Measurements from ENCODE around the gene KIAA1755. TPM values are rescaled to one million over a fixed set of nuclear protein-coding genes. Genes with fewer than 3 reads are reported as not detected.

The KIAA1755 gene, protein sequence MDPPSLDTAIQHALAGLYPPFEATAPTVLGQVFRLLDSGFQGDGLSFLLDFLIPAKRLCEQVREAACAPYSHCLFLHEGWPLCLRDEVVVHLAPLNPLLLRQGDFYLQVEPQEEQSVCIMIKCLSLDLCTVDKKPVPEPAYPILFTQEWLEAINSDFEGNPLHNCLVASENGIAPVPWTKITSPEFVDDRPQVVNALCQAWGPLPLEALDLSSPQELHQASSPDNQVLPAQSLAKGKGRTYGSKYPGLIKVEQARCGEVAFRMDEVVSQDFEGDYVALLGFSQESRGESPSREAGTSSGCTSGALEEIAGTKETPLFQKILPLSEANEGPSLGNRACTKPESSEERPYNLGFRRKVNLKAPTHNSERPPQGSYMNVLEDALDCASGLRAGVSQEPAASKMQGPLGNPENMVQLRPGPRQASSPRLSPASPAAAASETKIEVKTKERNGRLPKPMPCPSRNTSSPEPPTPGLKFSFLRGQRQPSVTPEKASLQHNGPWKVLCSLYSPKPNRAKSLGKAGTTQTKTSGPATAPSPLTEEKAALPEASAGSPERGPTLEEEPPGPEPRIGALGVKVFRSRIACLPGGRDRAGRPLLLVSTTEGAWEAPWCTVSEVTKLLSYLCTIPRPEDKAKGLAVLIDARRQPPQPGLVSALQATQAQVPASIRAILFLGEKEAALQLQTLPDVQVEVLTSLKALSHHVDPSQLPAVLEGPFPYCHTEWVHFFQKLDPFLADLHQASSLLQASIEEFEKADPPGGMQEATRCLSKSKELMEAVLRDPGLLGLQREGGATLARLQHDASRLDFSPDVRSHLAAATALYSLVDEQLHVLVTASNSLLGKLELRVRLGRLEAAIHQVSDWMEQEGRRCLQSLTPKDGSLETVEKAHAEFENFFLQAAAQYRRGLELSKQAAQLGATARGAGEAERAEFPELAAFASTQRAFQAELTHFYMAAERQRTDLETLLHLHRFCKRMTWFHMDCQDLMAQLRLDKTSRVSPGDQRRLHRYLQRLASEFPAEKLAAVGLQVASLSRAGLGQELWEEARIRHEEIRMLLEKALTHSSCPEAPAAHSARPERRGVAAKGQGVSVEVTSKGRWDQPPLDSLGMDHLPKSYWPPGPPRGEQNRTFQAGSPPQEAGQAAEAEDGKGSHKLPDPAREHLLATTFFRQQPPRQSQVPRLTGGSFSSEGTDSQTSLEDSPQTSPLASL
- total RNA-seq = not detected

DNA sequence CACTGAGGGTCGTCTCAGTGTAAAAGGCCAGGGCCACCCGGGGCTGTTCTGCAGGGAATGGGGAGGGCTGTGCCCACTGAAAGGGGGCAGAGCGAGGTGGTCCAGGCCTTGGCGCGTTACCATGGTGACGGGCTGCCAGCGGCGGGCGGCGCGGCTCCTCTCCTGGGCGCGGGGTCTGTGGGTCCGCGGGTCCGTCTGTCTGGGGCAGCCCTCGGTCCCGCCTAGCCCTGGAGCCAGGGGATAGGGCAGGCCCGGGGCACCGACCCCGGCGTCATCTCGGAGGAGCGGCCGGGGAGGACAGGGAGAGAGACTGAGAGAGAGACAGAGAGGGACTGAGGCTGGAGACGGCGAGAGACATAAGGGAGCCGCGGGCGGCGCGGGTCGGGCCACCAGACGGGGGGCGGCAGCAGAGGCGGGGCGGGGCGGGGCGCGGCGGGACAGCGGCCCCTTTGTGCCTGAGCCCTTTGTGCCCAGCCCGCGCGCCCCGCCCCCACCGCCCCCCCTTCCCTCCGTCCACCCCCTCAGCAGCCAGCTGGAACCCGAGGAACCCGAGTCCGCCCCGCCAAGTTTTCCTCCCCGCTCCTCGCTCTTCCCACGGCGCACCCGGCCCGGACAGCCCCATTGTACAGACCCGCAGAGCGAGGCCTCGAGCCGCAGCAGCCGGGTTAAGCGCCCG is at the start of gene KIAA1755:
Gene KIAA1755 (minus strand): TSS at position 358 of the 676 bp plus-strand sequence. CDS start 235 bp downstream, at position 123.
- intact Hi-C loops (cut with DNase I, micrococcal nuclease) = no loop called here
- DNase-seq = no peak
- H3K36me3 Mint-ChIP-seq (ENCODE audit: low read depth) = no peaks in the 10 kb centered on the region
- no peak within 1 kb of the TSS for H3K27ac Mint-ChIP-seq
- no peak for ATAC-seq
- H3K4me1 Mint-ChIP-seq = peaks cover 4% of the 10 kb centered on the region
- ChIA-PET POLR2A (no interaction called here), CTCF (no interaction called here)
- H3K4me3 Mint-ChIP-seq = no peak within 1 kb of the TSS
- peaks cover 41% of the 10 kb centered on the region for H3K27me3 Mint-ChIP-seq
- H3K9me3 Mint-ChIP-seq (ENCODE audit: low read depth) = no peaks in the 10 kb centered on the region

DNA sequence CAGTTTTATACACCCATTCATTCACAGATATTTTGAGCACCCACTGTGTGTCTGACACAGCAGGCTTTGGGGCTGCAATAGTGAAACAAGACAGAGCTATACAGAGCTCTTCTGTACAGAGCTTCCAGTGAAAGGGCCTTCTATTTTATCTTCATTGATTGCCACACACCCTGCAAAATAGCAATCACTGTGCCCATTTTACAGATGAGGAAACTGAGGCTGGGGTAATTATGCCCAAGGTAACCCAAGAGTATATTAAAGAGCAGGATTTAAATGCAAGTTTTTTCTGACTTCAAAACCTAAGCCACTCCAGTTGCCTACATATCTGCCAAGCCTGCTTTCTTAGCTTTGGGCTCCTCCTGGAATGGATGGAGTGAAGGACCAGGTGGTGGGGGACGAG is 47.9 kb upstream of the KIAA1755 start:
- Mint-ChIP-seq H3K27ac (no peak overlapping the region), H3K4me3 (no peak overlapping the region), H3K36me3 (ENCODE audit: low read depth) (no peaks in the 10 kb centered on the region), H3K4me1 (peaks cover 9% of the 10 kb centered on the region), H3K27me3 (peaks cover 29% of the 10 kb centered on the region), H3K9me3 (ENCODE audit: low read depth) (no peaks in the 10 kb centered on the region)
- DNase-seq (no peak), ATAC-seq (no peak)
- intact Hi-C loops (cut with DNase I, micrococcal nuclease) = no loop called here
- CTCF ChIA-PET = interaction anchor here (0.6 to 0.8 kb wide), 2 partner anchors 34 to 74 kb away, joined by 3 to 4 read pairs; no protein-coding TSS in a partner anchor
- POLR2A ChIA-PET = no interaction called here

DNA sequence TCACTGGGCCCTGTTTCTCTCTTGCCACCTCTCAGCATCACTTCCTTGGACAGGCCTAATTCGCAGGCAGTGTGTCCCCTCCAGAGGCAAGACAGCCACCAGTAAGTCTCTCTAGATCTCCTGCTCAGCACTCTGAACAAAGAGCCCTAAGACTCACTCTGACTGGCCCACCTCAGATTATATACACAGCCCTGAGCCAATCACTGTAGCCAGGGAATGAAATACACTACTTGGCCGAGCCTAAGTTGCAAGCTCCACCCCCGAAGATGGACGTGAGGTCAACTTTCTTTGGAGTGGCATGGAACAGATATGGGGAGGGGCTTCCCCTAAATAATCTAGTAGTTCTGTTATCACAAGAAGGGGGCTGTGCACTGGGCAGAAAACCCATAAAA is 47.5 kb upstream of the KIAA1755 start:
- Mint-ChIP-seq H3K4me3 (no peak overlapping the region), H3K9me3 (ENCODE audit: low read depth) (no peaks in the 10 kb centered on the region), H3K4me1 (peaks cover 13% of the 10 kb centered on the region), H3K36me3 (ENCODE audit: low read depth) (no peaks in the 10 kb centered on the region), H3K27ac (no peak overlapping the region), H3K27me3 (peaks cover 33% of the 10 kb centered on the region)
- ChIA-PET CTCF (interaction anchor here (0.6 to 0.8 kb wide), 2 partner anchors 35 to 75 kb away, joined by 3 to 4 read pairs; no protein-coding TSS in a partner anchor), POLR2A (no interaction called here)
- ATAC-seq = no peak
- intact Hi-C loops (cut with DNase I, micrococcal nuclease) = no loop called here
- no peak for DNase-seq

DNA sequence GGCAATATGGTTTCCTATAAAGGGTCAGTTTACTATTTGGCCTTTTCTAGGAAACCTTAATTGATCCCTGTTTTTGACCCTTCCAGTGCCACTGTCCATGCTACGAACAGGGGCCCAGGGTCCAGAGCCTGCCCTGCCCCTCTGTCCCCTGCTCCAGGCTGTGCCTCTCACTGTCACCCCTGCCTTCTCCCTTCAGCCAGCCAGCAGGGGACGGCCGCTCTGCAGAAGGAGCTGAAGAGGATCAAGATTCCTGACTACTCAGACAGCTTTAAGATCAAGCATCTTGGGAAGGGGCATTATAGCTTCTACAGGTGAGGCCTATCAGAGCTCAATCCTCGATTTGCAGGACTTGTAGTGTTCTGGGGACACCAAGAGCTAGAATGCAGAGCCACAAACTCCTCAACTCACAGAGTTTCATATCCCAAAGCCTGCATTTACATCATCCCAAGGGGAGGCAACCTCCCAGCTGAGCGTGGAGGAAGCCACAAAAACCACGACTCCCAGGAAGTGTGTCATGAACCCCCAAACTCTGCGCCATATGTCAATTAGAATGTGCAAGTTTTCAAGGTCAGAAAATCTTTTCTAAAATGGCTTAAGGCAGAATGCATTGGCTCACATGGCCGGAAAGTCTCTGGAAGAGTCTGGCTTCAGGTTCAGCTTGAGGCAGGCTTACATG is 47.0 kb upstream of the KIAA1755 start:
- ChIA-PET POLR2A (no interaction called here), CTCF (interaction anchor here (0.6 kb wide), 1 partner anchor 35 kb away, joined by 4 read pairs; no protein-coding TSS in a partner anchor)
- H3K9me3 Mint-ChIP-seq (ENCODE audit: low read depth) = no peaks in the 10 kb centered on the region
- H3K4me3 Mint-ChIP-seq = no peak overlapping the region
- ATAC-seq (no peak), DNase-seq (no peak)
- intact Hi-C loops (cut with DNase I, micrococcal nuclease) = no loop called here
- peaks cover 14% of the 10 kb centered on the region for H3K4me1 Mint-ChIP-seq
- no peak overlapping the region for H3K27ac Mint-ChIP-seq
- H3K36me3 Mint-ChIP-seq (ENCODE audit: low read depth) = no peaks in the 10 kb centered on the region
- H3K27me3 Mint-ChIP-seq = peaks cover 37% of the 10 kb centered on the region

DNA sequence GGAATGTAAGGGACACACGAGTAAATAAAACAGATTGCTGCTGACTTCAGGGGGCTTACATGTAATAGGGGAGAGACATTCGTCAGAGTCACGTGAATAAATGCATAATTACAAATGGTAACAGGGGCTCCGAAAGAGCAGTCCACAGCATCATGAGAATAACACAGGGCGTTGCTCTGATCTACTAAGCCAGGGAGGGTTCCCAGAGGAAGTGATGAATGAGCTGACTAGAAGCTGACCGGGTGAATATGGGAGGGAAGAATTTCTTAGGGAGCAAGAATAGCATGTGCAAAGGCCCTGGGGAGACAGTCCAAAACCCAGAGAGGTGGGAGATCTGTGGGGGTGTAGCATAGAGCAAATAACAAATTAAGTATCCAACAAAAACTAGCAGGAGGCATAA is 45.8 kb upstream of the KIAA1755 start:
- ATAC-seq (no peak), DNase-seq (no peak)
- ChIA-PET CTCF (interaction anchor here (0.6 kb wide), 1 partner anchor 43 kb away, joined by 3 read pairs; no protein-coding TSS in a partner anchor), POLR2A (no interaction called here)
- Mint-ChIP-seq H3K27me3 (peaks cover 40% of the 10 kb centered on the region), H3K27ac (no peak overlapping the region), H3K4me1 (peaks cover 14% of the 10 kb centered on the region), H3K9me3 (ENCODE audit: low read depth) (no peaks in the 10 kb centered on the region), H3K36me3 (ENCODE audit: low read depth) (no peaks in the 10 kb centered on the region), H3K4me3 (no peak overlapping the region)
- intact Hi-C loops (cut with DNase I, micrococcal nuclease) = no loop called here

DNA sequence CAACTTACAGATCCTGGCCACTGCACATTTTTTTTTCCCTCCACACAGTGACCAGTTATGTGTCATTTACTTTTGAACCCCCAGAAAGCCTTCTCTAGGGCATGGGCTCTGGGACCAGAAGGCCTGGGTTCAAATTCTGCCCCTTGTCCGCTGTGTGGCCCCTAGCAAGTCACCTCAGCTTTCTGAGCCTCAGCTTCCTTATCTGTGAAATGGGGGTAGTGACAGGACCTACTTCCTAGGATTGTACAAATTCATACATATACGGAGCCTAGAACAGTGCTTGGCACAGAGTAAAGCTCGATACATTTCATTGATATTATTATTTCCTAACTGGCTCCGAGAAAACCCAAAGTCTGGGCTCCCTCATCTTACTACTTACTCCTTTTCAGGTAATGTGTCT is 45.0 kb upstream of the KIAA1755 start:
- CTCF ChIA-PET = interaction anchor here (0.6 kb wide), 1 partner anchor 928 kb away, joined by 3 read pairs; no protein-coding TSS in a partner anchor
- peaks cover 40% of the 10 kb centered on the region for H3K27me3 Mint-ChIP-seq

DNA sequence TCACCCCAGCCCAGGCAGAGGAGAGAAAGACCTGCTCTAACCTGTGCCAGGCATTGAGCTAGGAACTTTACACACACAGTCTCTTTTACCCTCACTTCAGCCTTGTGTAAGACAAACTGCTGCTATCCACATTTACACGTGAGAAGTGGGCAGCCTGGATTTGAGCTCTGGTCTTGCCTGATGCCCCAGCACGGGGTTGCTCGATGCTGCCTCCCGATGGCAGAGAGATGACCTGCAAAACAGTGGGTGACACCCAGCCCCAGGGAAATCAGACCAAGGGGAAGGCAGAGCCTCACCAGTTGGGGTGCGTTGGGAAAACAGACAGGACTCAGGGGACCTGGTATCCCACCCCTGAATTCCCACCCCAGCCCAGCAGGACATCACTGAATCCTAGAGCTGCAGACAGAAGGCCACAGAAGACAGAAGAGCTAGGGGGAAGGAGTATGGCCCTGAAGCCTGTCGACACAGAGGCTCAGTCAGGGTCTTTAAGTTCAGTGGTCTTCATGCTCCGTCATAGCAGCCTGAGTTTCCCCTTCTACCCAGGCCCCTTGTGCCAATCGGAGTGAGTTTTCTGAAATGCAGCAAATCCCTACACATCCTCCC is 44.4 kb upstream of the KIAA1755 start:
- CTCF ChIA-PET = interaction anchor here (0.6 to 1.3 kb wide), 2 partner anchors 19 to 927 kb away, joined by 3 read pairs; no protein-coding TSS in a partner anchor
- intact Hi-C loops (cut with DNase I, micrococcal nuclease) = no loop called here

More for the DNA sequence above, 45.0 kb upstream of the KIAA1755 start:
- POLR2A ChIA-PET = no interaction called here
- Mint-ChIP-seq H3K9me3 (ENCODE audit: low read depth) (no peaks in the 10 kb centered on the region), H3K27ac (no peak overlapping the region), H3K4me3 (no peak overlapping the region), H3K36me3 (ENCODE audit: low read depth) (no peaks in the 10 kb centered on the region), H3K4me1 (peaks cover 14% of the 10 kb centered on the region)
- DNase-seq (no peak), ATAC-seq (no peak)
- intact Hi-C loops (cut with DNase I, micrococcal nuclease) = no loop called here

DNA sequence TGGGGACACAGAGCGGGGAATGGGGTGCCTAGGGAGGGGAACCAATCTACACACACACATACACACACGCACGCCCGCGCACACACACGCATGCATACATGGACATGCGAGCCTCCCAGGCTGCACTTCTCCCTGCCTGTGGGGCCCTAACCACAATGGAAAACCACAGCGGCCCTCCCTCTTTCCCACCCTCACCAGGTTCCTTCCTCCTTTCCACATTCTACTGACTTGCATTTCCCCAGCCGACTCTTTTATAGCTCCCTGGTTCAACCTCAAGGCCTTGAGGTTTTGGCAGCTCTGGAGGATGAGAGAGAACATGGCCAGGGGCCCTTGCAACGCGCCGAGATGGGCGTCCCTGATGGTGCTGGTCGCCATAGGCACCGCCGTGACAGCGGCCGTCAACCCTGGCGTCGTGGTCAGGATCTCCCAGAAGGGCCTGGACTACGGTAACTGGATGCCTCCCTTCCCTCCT is 43.4 kb upstream of the KIAA1755 start, which contains the start of gene BPI:
Gene BPI (plus strand): TSS at position 249 of the 472 bp plus-strand sequence. CDS start 68 bp downstream, at position 317.
- Mint-ChIP-seq H3K4me1 (peaks cover 14% of the 10 kb centered on the region), H3K27me3 (peaks cover 41% of the 10 kb centered on the region), H3K27ac (no peak within 1 kb of the TSS), H3K36me3 (ENCODE audit: low read depth) (no peaks in the 10 kb centered on the region), H3K4me3 (no peak within 1 kb of the TSS), H3K9me3 (ENCODE audit: low read depth) (no peaks in the 10 kb centered on the region)
- ChIA-PET POLR2A (interaction anchor here (0.5 kb wide), 1 partner anchor 1260 kb away, joined by 4 read pairs; no protein-coding TSS in a partner anchor), CTCF (interaction anchor here (0.6 to 1.3 kb wide), 3 partner anchors 20 to 344 kb away, joined by 3 to 4 read pairs (median 3); no protein-coding TSS in a partner anchor)
- intact Hi-C loops (cut with DNase I, micrococcal nuclease) = no loop called here
- peak; percentile 23 for DNase-seq
- no peak for ATAC-seq

More for the DNA sequence above, 44.4 kb upstream of the KIAA1755 start:
- Mint-ChIP-seq H3K9me3 (ENCODE audit: low read depth) (no peaks in the 10 kb centered on the region), H3K4me3 (no peak overlapping the region), H3K4me1 (peaks cover 14% of the 10 kb centered on the region), H3K36me3 (ENCODE audit: low read depth) (no peaks in the 10 kb centered on the region), H3K27me3 (peaks cover 43% of the 10 kb centered on the region), H3K27ac (no peak overlapping the region)
- ATAC-seq = peak; percentile 39
- POLR2A ChIA-PET = no interaction called here
- peak; percentile 59 for DNase-seq

DNA sequence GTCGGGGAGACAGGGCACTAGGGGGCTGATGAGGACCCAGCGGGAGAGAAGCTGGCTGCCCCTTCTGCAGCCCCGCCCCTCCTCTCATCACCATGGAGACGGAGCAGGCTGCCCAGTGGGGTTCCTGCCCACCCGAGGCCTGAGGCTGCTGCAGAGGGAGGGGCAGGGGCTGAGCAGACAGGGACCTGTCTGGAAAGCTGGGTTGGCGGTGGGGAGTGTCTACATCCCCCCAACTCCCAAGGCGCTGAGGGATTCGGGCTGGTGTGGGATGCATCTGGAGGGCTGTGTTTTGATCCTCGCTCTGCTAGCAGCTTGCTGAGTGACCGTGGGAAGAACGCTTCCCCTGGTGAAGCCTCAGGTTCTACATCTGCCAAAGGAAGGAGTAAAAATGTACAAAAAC is 42.3 kb upstream of the KIAA1755 start:
- H3K4me1 Mint-ChIP-seq = peaks cover 14% of the 10 kb centered on the region
- no peak overlapping the region for H3K4me3 Mint-ChIP-seq
- H3K27me3 Mint-ChIP-seq = peaks cover 39% of the 10 kb centered on the region
- no peak overlapping the region for H3K27ac Mint-ChIP-seq
- ChIA-PET CTCF (interaction anchor here (0.6 to 0.9 kb wide), 2 partner anchors 30 to 220 kb away, joined by 3 to 4 read pairs; no protein-coding TSS in a partner anchor), POLR2A (no interaction called here)
- intact Hi-C loops (cut with DNase I, micrococcal nuclease) = no loop called here
- no peak for DNase-seq
- no peaks in the 10 kb centered on the region for H3K36me3 Mint-ChIP-seq (ENCODE audit: low read depth)
- H3K9me3 Mint-ChIP-seq (ENCODE audit: low read depth) = no peaks in the 10 kb centered on the region
- no peak for ATAC-seq

DNA sequence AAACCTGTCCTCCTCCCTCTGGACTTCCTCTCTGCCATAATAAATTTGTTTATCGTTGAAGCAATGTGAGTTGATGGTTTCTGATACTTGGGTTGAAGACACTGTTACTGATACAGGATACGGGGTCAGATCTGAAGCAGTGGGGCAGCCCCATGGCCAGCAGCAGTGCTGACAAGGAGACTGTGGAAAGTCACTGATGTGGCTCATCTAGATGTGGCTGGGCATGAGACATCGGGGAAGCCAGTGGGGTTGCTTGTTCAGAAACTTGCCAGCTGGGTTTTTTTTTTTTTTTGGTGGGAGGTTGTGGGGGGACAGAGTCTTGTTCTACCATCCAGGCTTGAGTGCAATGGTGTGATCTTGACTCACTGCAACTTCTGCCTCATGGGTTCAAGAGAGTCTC is 40.8 kb upstream of the KIAA1755 start:
- POLR2A ChIA-PET = no interaction called here
- no peak for ATAC-seq
- peaks cover 14% of the 10 kb centered on the region for H3K4me1 Mint-ChIP-seq
- CTCF ChIA-PET = interaction anchor here (0.6 kb wide), 2 partner anchors 786 to 837 kb away, joined by 3 read pairs; no protein-coding TSS in a partner anchor
- no peaks in the 10 kb centered on the region for H3K9me3 Mint-ChIP-seq (ENCODE audit: low read depth)
- intact Hi-C loops (cut with DNase I, micrococcal nuclease) = no loop called here
- no peak for DNase-seq
- no peak overlapping the region for H3K27ac Mint-ChIP-seq
- H3K4me3 Mint-ChIP-seq = no peak overlapping the region
- no peaks in the 10 kb centered on the region for H3K36me3 Mint-ChIP-seq (ENCODE audit: low read depth)
- peaks cover 36% of the 10 kb centered on the region for H3K27me3 Mint-ChIP-seq
